OCI-M2 (cell line): Measurements from ENCODE around the gene TMEM273.

Source experiments
- DNase-seq: peaks from one replicate; lab custom pipeline; 2025; ENCODE audit not compliant: unreplicated experiment; lab: John Stamatoyannopoulos, UW

The TMEM273 gene

DNA sequence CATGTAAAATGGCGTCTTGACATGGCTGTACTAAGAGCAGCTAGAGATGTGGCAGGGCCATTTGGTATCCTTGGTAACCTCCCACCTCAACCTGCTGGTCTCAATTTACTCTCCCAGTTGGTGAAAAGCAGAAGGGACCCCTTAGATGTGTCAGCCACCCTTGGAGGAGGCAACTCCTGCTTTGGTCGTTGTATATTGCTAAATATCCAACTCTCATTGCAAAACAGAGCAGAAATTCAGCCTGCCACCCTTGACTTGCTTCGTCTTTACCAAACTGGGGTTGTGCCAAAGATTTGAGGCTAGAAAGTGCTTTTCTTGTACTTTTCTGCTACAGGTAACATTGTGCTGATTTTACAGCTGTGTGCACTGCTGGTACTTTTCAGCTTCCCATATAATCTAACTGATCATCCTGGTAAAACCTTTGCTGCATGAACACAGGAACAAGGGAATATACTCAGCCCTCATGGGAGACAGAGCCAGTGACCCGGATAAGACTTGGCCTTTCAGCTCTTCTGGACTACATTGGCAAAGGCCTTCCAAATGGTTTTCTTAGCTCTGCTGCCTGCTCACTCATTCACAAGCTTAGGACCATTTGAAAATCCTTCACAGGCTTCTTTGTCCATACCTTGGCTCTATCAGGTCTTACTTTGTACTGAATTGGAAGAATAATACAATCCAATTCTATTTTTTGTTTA is 70.7 kb downstream of the TMEM273 start:
- no peak for DNase-seq

DNA sequence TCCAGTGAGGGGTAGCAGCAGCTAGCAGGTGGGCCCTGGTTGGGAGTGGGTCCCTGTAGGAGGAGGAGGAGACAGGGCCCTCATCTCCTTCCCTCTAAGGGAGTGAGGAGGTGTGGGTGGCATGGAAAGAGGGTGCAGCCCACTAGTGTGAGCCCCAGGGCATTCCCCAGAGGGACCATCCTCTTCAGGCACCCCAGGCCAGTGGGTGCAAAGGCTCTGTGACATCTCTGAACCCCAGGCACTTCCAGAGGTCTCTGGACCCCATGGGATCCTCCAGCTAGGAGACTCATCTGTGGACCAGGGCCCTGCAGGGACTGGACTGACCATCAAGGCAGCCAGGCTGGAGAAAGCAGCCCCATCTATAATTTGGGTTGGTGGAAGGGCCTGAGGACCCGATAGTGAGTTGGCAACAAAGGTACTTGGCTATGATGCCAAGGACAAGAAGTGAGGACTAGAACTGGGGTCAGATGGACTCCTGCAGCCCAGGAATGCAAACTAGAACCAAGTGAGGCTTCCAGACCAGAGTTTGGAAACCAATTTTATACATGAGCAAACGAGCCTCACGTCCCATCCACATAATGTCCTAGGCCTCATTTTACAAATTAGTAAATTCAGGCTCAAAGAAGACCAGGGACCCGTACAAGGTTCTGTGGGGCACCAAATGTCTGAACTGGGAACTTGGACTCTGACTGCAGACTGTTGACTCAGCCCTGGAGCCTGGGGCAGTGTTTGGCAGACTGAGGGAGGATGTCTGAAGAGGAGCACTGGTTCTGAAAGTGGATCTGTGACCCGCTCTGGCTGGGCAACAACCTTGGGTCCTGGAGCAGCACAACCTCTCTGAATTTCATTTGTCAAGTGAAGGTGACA is 71.4 kb downstream of the TMEM273 start:
- DNase-seq: no peak

DNA sequence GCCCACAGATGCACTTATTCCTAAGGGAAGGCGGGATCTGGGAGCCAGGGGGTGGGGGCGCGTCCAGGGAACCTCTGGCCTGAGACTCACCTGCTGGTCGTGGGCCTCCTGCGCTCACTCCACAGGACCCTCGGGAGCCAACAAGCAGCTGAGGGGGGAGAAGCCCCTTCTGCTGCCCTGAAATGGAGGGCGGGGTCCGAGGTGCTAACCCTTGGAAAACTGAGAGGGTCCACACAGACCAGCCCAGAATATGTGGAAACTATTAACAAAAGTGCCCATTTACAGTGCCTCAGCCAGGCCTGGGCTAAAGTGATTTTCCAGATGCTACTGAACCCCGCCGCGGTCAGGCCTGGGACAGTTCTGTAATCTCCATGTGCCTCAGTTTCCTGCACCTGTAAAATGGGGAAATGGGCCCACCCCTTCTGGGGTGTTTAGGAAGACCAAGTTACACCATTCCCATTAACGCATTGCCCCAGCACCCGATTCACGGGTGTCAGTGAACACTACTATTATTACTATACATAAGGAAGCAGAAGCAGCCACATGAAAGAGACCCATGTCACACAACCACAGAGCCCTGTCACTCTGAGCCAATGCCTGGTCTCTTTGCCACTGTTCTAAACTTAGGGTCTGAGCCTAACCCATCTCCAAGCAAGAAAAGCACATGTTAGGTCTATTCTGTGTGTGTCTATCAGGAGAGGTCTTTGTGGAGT is 72.2 kb downstream of the TMEM273 start:
- DNase-seq: no peak

- DNase-seq: no peak
These were observed 73.0 kb downstream of the TMEM273 start, which contains the start of gene VSTM4 for GRCh38 chr10:49115015-49115795. TSS of gene VSTM4 (minus strand) at chr10:49115522. CDS start at chr10:49115485, 37 bp downstream.

DNA sequence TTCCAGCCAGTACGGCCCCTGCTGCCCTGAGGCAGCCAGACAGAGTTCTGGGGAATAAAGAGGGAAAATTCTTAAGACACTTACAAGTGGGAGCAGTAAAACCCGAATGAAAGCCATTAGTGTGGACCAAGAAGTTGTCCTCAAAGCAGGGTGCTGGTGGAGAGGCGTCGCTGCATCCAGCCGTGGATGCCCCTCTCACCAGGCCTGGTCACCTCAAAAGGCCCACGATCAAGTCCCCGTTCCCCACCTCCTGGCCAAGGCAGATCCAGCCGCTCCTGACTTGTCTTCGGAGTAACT is 73.5 kb downstream of the TMEM273 start:
- no peak for DNase-seq

- DNase-seq: no peak
These were observed 74.5 kb downstream of the TMEM273 start for GRCh38 chr10:49113741-49114141.

DNA sequence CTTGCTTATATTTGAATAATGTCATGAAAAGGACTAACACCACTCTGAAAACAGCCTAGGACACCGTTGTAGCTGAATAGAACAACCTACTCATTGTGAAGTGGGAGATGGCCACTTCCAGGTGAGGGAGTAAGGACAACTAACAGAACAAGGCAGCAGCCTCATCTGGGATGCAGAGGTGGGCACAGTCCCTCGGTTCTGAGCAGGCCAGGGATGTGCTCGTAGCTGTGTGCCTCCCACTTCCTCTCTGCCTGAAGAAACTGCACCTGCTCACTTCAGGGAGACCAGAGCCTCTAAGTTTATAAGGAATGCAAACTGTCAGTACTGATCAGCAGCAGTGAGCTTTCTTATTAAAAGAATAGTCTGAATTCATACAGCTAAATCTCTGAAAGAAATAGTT is 75.3 kb downstream of the TMEM273 start:
- no peak for DNase-seq

DNA sequence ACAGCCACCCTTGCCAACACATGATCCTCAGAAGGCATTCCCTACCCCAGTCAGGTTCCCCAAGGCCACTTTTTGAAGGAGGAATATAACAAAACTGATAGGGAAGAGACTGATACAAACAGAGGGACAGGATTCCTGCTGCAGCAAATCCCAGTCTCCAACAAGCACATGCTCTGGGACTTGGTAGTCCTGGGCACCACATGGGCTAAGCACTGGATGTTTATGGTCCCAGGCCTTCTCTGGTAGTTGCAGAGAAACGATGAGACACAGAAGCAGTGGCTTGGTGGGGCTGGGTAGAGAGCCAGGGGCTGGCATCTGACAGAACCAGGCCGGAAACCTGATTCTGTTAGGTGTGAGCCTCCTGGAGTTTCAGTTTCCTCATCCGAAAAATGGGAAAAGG is 76.1 kb downstream of the TMEM273 start:
- no peak for DNase-seq

DNA sequence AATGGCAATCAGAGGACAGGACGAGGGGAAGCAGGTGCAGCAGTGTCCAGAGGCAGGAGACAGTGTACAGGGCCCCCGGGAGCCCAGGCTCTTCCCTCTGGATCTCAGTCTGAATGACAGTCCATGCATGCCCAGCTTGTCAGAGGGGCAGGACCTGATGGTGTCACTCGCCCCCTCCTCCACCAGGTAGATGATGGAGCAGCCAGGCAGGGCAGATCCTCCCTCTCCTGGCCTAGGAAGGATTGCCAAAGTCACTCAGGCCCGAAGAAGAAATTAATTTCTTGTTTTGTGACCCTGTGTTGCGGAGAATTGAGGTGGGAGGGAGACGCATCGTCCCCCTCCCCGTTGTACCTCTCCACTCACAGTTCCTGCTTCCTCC is 76.9 kb downstream of the TMEM273 start:
- DNase-seq: no peak

DNA sequence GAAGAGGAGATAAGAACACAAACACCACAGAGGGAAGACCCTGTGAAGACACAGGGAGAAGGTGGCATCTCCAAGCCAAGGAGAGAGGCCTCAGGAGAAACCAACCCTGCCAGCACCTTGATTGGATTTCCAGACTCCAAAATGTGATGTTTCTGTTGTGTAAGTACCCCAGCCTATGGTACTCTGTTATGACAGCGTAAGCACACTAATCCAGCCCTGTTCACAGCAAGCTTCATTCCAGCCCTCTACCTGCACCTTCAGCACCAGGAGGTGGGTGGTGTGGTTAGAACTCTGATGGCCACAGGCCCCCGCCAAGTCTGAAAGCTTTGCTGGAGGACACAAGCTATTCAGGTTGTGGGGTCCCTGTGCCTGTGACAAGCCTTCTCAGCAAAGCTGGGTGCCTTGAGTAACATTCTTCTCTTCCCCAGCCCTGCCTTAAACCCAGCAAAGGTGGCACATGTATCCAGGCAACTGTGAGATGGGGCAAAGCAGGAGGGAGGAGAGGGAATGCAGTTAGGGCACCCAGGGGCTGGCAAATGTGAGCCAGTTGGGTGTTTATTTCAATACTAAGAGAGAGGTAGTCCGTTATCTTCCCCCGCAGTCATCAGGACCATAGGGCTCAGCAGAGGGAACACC is 77.4 kb downstream of the TMEM273 start:
- DNase-seq: no peak

DNA sequence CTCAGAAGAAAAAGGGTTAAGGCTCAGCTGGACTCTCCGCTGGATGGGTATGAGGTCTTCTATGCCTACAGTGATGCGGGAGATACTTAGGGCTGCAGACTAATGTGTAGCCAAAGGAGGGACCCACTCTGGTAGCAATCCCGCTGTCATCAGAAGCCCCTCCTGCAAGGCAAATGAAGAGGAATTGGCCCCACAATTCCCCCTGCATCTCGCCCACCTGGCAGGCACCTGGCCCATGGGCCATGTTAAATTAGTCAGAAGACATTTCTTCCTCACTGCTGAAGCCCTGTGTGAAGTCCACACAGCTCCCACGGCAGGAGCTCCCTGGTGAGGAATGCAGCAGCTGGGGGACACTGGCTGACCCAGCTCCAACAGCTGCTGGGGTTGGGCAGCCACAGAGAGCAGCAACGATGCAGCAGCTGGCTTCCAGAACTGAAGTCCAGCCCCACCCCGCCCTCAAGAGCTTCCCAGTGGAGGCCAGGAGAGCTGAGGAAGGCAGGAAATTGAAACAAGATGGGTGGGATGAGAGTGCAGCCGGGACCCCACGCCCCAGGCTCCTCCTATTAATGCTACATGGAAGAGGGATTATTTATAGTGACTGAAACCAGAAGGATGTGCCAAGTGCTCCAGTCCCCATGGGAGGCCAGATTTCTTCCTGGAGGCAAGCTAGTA is 78.4 kb downstream of the TMEM273 start:
- no peak for DNase-seq

DNA sequence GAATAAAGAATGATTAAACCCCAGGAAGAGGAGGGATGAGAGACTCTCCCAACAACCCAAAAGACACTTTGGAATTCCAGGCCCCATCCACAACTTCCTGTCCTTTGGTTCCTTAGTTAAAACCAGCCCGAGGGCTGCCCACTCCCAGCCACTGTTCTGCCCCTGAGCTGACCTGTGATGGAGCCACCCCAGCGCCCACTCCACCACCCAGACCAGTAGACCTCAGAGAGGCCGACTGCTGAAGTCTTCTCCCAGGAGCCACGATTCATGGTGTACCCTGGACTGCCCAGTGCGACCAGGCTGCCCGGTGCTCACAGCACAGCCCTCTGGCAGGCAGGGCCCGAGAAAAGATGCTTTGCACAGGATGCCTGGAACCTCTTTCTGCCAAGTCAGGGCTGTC is 79.5 kb downstream of the TMEM273 start:
- no peak for DNase-seq

- DNase-seq: no peak
These were observed 80.3 kb downstream of the TMEM273 start for GRCh38 chr10:49107887-49108267.

- DNase-seq: no peak
These were observed 80.9 kb downstream of the TMEM273 start for GRCh38 chr10:49107111-49107886.

- no peak for DNase-seq
These were observed 81.7 kb downstream of the TMEM273 start for GRCh38 chr10:49106451-49106850.

DNA sequence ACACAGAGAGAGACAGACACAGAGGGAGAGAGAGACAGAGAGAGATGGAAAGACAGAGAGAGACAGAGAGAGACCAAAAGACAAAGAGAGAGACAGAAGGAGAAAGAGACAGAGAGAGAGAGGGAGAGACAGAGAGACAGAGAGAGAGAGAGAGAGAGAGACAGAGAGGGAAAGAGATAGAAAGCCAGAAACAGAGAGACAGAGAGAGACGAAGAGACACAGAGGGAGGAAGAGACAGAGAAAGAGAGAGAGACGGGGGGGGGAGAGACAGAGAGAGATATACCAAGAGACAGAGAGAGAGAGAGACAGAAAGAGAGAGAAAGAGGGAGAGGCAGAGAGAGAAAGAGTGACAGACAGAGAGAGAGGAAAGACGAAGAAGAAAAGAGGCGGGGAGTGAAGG is 83.1 kb downstream of the TMEM273 start:
- no peak for DNase-seq
